Mucosa of rectum (tissue), 2 donors: ENCODE data around the gene MYOM1.

Experiments used
- H3K27ac ChIP-seq, 2 donors: one replicate each; pipeline ENCODE4 v1.7.0; 2013; ENCODE audit warnings: inconsistent platforms in 2 of 2, low read depth in 2 of 2, low read length in 2 of 2
- H3K27me3 ChIP-seq, 2 donors: one replicate each; pipeline ENCODE4 v1.7.0; 2013; ENCODE audit warnings: low read length in 2 of 2; ENCODE audit not compliant: control insufficient read depth in 2 of 2, insufficient read depth in 2 of 2
- H3K36me3 ChIP-seq, 2 donors: one replicate each; pipeline ENCODE4 v1.7.0; 2013; ENCODE audit warnings: low read length in 2 of 2; ENCODE audit not compliant: control insufficient read depth in 2 of 2, insufficient read depth in 2 of 2
- H3K4me1 ChIP-seq, 2 donors: one replicate each; pipeline ENCODE4 v1.7.0; 2013; ENCODE audit warnings: low read length in 2 of 2, mild to moderate bottlenecking in 1 of 2; ENCODE audit not compliant: control insufficient read depth in 2 of 2, insufficient read depth in 2 of 2
- H3K4me3 ChIP-seq, 2 donors: one replicate each; pipeline ENCODE4 v1.7.0; 2013; ENCODE audit warnings: low read length in 2 of 2
- H3K9ac ChIP-seq, 2 donors: one replicate each; pipeline ENCODE4 v1.7.0; 2013; ENCODE audit warnings: low read length in 2 of 2, low read depth in 1 of 2, mild to moderate bottlenecking in 1 of 2
- H3K9me3 ChIP-seq, 2 donors: one replicate each; pipeline ENCODE4 v1.7.0; 2013; ENCODE audit warnings: low read length in 2 of 2; ENCODE audit not compliant: control insufficient read depth in 2 of 2
- donor health status: healthy.
- donor health status: Normal muscosa, but diverticular disease.

Gene MYOM1

GRCh38 chr18:3261373-3262233 lies 41.8 kb upstream of the MYOM1 start, which contains the start of gene MYL12B:
Gene MYL12B (plus strand): TSS chr18:3262133. CDS start chr18:3272899, 10,766 bp downstream.
- H3K27me3 ChIP-seq, result no peaks in the 10 kb centered on the region
- H3K9me3 ChIP-seq, result no peaks in the 10 kb centered on the region
- H3K36me3 ChIP-seq, result peaks cover 16 to 17% of the 10 kb centered on the region in 2 donors
- peak within 1 kb of the TSS; percentile 73 to 99 for H3K4me3 ChIP-seq
- H3K27ac ChIP-seq, result peak within 1 kb of the TSS; percentile 97
- H3K4me1 ChIP-seq, result peaks cover 21 to 42% of the 10 kb centered on the region in 2 donors
- H3K9ac ChIP-seq, result peak within 1 kb of the TSS; percentile 97 to 98

- Histone ChIP-seq H3K27me3 (no peaks in the 10 kb centered on the region), H3K4me3 (peak overlapping the region; percentile 73 to 99), H3K9me3 (no peaks in the 10 kb centered on the region), H3K4me1 (peaks cover 21 to 40% of the 10 kb centered on the region in 2 donors), H3K27ac (peak overlapping the region; percentile 97), H3K36me3 (peaks cover 22% of the 10 kb centered on the region in 2 donors), H3K9ac (peak overlapping the region; percentile 97 to 98)
Observed at GRCh38 chr18:3260995-3261372, 41.2 kb upstream of the MYOM1 start.

- H3K9ac ChIP-seq, result no peak overlapping the region
- H3K27me3 ChIP-seq, result no peaks in the 10 kb centered on the region
- H3K4me1 ChIP-seq, result peaks cover 14% of the 10 kb centered on the region in 2 donors
- no peak overlapping the region for H3K27ac ChIP-seq
- H3K4me3 ChIP-seq, result no peak overlapping the region
- no peaks in the 10 kb centered on the region for H3K9me3 ChIP-seq
- peaks cover 52 to 54% of the 10 kb centered on the region in 2 donors for H3K36me3 ChIP-seq
Observed at GRCh38 chr18:3257627-3258120, 37.9 kb upstream of the MYOM1 start.

- no peaks in the 10 kb centered on the region for H3K9me3 ChIP-seq
- peaks cover 14% of the 10 kb centered on the region in 2 donors for H3K4me1 ChIP-seq
- no peaks in the 10 kb centered on the region for H3K27me3 ChIP-seq
- no peak overlapping the region for H3K4me3 ChIP-seq
- peak overlapping the region in 1 of 2 donors; percentile 44 for H3K27ac ChIP-seq
- peaks cover 52 to 54% of the 10 kb centered on the region in 2 donors for H3K36me3 ChIP-seq
- no peak overlapping the region for H3K9ac ChIP-seq
Observed at GRCh38 chr18:3256693-3257626, 37.2 kb upstream of the MYOM1 start.

- no peaks in the 10 kb centered on the region for H3K9me3 ChIP-seq
- no peaks in the 10 kb centered on the region for H3K27me3 ChIP-seq
- peaks cover 52 to 54% of the 10 kb centered on the region in 2 donors for H3K36me3 ChIP-seq
- no peak overlapping the region for H3K4me3 ChIP-seq
- H3K4me1 ChIP-seq, result peaks cover 10 to 12% of the 10 kb centered on the region in 2 donors
- no peak overlapping the region for H3K9ac ChIP-seq
- H3K27ac ChIP-seq, result no peak overlapping the region
Observed at GRCh38 chr18:3255611-3256165, 35.9 kb upstream of the MYOM1 start.

GRCh38 chr18:3254725-3255124 lies 35.0 kb upstream of the MYOM1 start:
- Histone ChIP-seq H3K9ac (no peak overlapping the region), H3K9me3 (no peaks in the 10 kb centered on the region), H3K4me1 (peaks cover 8 to 11% of the 10 kb centered on the region in 2 donors), H3K4me3 (no peak overlapping the region), H3K27ac (no peak overlapping the region), H3K27me3 (no peaks in the 10 kb centered on the region), H3K36me3 (peaks cover 52 to 54% of the 10 kb centered on the region in 2 donors)

- no peaks in the 10 kb centered on the region for H3K9me3 ChIP-seq
- no peak overlapping the region for H3K9ac ChIP-seq
- H3K36me3 ChIP-seq, result peaks cover 45 to 52% of the 10 kb centered on the region in 2 donors
- no peaks in the 10 kb centered on the region for H3K27me3 ChIP-seq
- peaks cover 15 to 17% of the 10 kb centered on the region in 2 donors for H3K4me1 ChIP-seq
- no peak overlapping the region for H3K4me3 ChIP-seq
- H3K27ac ChIP-seq, result no peak overlapping the region
Observed at GRCh38 chr18:3252843-3253242, 33.1 kb upstream of the MYOM1 start.

GRCh38 chr18:3251963-3252277 lies 32.2 kb upstream of the MYOM1 start:
- Histone ChIP-seq H3K4me1 (peaks cover 12 to 15% of the 10 kb centered on the region in 2 donors), H3K27ac (no peak overlapping the region), H3K9me3 (no peaks in the 10 kb centered on the region), H3K36me3 (peaks cover 40 to 43% of the 10 kb centered on the region in 2 donors), H3K9ac (no peak overlapping the region), H3K4me3 (no peak overlapping the region), H3K27me3 (no peaks in the 10 kb centered on the region)

GRCh38 chr18:3251249-3251962 lies 31.6 kb upstream of the MYOM1 start:
- no peak overlapping the region for H3K27ac ChIP-seq
- H3K9ac ChIP-seq, result no peak overlapping the region
- no peaks in the 10 kb centered on the region for H3K27me3 ChIP-seq
- H3K4me1 ChIP-seq, result peaks cover 14 to 17% of the 10 kb centered on the region in 2 donors
- no peaks in the 10 kb centered on the region for H3K9me3 ChIP-seq
- peaks cover 37 to 38% of the 10 kb centered on the region in 2 donors for H3K36me3 ChIP-seq
- H3K4me3 ChIP-seq, result no peak overlapping the region
